ENCODE data around the gene GMDS. TPM values are rescaled to one million over a fixed set of nuclear protein-coding genes. Genes with fewer than 3 reads are reported as not detected.

The GMDS gene
- total RNA-seq, 4 donors from 2014 or later = 8.7 to 23.1 (median 18.4) TPM

- TF ChIP-seq POLR2A (IDR thresholded peaks at IDR 0.05) (no peak), CTCF (IDR thresholded peaks at IDR 0.05) (no peak)
- intact Hi-C loops (cut with DNase I; ENCODE audit: low total_unique reads) = no loop called here
- DNase-seq (ENCODE audit: low spot score in 2 of 2) = no peak
- H3K4me3 ChIP-seq (ENCODE audit: low read depth, poor library complexity, severe bottlenecking) = no peak overlapping the region
- 86 to 97% methylated on average over 1 of the region's 1 CpG for WGBS, 2 donors
Measured at GRCh38 chr6:1983850-1984249, 261.6 kb downstream of the GMDS start.

- H3K4me3 ChIP-seq (ENCODE audit: low read depth, poor library complexity, severe bottlenecking) = no peak overlapping the region
- 93 to 95% methylated on average over 3 of the region's 3 CpGs for WGBS, 2 donors
- intact Hi-C loops (cut with DNase I; ENCODE audit: low total_unique reads) = no loop called here
- TF ChIP-seq CTCF (IDR thresholded peaks at IDR 0.05) (no peak), POLR2A (IDR thresholded peaks at IDR 0.05) (no peak)
- no peak for DNase-seq (ENCODE audit: low spot score in 2 of 2)
Measured at GRCh38 chr6:1972962-1973361, 272.4 kb downstream of the GMDS start.

GRCh38 chr6:1971612-1972011 lies 273.8 kb downstream of the GMDS start:
- intact Hi-C loops (cut with DNase I; ENCODE audit: low total_unique reads) = no loop called here
- DNase-seq (ENCODE audit: low spot score in 2 of 2) = no peak
- TF ChIP-seq POLR2A (IDR thresholded peaks at IDR 0.05) (no peak), CTCF (IDR thresholded peaks at IDR 0.05) (no peak)
- WGBS, 2 donors = 78 to 80% methylated on average over 5 of the region's 5 CpGs
- H3K4me3 ChIP-seq (ENCODE audit: low read depth, poor library complexity, severe bottlenecking) = no peak overlapping the region

GRCh38 chr6:1970151-1970561 lies 275.2 kb downstream of the GMDS start:
- no peak for DNase-seq (ENCODE audit: low spot score in 2 of 2)
- TF ChIP-seq POLR2A (IDR thresholded peaks at IDR 0.05) (no peak), CTCF (IDR thresholded peaks at IDR 0.05) (no peak)
- no peak overlapping the region for H3K4me3 ChIP-seq (ENCODE audit: low read depth, poor library complexity, severe bottlenecking)
- intact Hi-C loops (cut with DNase I; ENCODE audit: low total_unique reads) = no loop called here
- 84 to 86% methylated on average over 8 of the region's 8 CpGs for WGBS, 2 donors

GRCh38 chr6:1966713-1967112 lies 278.7 kb downstream of the GMDS start:
- intact Hi-C loops (cut with DNase I; ENCODE audit: low total_unique reads) = no loop called here
- 96 to 97% methylated on average over 5 of the region's 5 CpGs for WGBS, 2 donors
- TF ChIP-seq CTCF (IDR thresholded peaks at IDR 0.05) (no peak), POLR2A (IDR thresholded peaks at IDR 0.05) (no peak)

GRCh38 chr6:1965596-1966224 lies 279.7 kb downstream of the GMDS start:
- intact Hi-C loops (cut with DNase I; ENCODE audit: low total_unique reads) = no loop called here
- no peak overlapping the region for H3K4me3 ChIP-seq (ENCODE audit: low read depth, poor library complexity, severe bottlenecking)
- no peak for DNase-seq (ENCODE audit: low spot score in 2 of 2)
- TF ChIP-seq CTCF (IDR thresholded peaks at IDR 0.05) (no peak), POLR2A (IDR thresholded peaks at IDR 0.05) (no peak)
- WGBS, 2 donors = 89 to 91% methylated on average over 6 of the region's 6 CpGs

More at GRCh38 chr6:1966713-1967112, 278.7 kb downstream of the GMDS start:
- H3K4me3 ChIP-seq (ENCODE audit: low read depth, poor library complexity, severe bottlenecking) = no peak overlapping the region
- DNase-seq (ENCODE audit: low spot score in 2 of 2) = no peak
